22Rv1 (cell line): Measurements from ENCODE around the gene PALD1.

Experiments
- ZFX ChIP-seq: fragments of 450-650 bp; IDR thresholded peaks from 2 replicates; pipeline ENCODE4 v1.6.1; 2017; ENCODE audit warnings: antibody characterized with exemption, borderline replicate concordance
- TF ChIP-seq, protein P1 (sequence below): fragments of 450-650 bp; IDR thresholded peaks from 2 replicates; pipeline ENCODE4 v1.5.1; 2017; ENCODE audit warnings: mild to moderate bottlenecking

- TF ChIP-seq, protein P1, sequence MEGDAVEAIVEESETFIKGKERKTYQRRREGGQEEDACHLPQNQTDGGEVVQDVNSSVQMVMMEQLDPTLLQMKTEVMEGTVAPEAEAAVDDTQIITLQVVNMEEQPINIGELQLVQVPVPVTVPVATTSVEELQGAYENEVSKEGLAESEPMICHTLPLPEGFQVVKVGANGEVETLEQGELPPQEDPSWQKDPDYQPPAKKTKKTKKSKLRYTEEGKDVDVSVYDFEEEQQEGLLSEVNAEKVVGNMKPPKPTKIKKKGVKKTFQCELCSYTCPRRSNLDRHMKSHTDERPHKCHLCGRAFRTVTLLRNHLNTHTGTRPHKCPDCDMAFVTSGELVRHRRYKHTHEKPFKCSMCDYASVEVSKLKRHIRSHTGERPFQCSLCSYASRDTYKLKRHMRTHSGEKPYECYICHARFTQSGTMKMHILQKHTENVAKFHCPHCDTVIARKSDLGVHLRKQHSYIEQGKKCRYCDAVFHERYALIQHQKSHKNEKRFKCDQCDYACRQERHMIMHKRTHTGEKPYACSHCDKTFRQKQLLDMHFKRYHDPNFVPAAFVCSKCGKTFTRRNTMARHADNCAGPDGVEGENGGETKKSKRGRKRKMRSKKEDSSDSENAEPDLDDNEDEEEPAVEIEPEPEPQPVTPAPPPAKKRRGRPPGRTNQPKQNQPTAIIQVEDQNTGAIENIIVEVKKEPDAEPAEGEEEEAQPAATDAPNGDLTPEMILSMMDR = no peak
- TF ChIP-seq ZFX = no peak
These were observed 36.7 kb upstream of the PALD1 start for GRCh38 chr10:70441895-70442309.
